ENCODE data around the gene RAB26. TPM values are rescaled to one million over a fixed set of nuclear protein-coding genes. Genes with fewer than 3 reads are reported as not detected.
A peak's percentile ranks its signal among the peaks of the same experiment; 100 is the strongest.

The RAB26 gene
- total and polyA plus RNA-seq, 2 of the 13 experiments (the other 11 are each of a cell fraction or from before 2014, with no cell fraction given) = 0.86 to 3.6 TPM

GRCh38 chr16:2163211-2163881 lies 14.9 kb downstream of the RAB26 start (continued):
- TF ChIP-seq, protein P1, sequence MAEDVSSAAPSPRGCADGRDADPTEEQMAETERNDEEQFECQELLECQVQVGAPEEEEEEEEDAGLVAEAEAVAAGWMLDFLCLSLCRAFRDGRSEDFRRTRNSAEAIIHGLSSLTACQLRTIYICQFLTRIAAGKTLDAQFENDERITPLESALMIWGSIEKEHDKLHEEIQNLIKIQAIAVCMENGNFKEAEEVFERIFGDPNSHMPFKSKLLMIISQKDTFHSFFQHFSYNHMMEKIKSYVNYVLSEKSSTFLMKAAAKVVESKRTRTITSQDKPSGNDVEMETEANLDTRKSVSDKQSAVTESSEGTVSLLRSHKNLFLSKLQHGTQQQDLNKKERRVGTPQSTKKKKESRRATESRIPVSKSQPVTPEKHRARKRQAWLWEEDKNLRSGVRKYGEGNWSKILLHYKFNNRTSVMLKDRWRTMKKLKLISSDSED (CRISPR knock-in tag; IDR thresholded peaks at IDR 0.05) = no peak
- no peak; the same call in 1 of the 2 replicates for TF ChIP-seq ETV5 (CRISPR knock-in tag; IDR thresholded peaks at IDR 0.05; ENCODE audit: borderline replicate concordance)
- TF ChIP-seq, protein P2, sequence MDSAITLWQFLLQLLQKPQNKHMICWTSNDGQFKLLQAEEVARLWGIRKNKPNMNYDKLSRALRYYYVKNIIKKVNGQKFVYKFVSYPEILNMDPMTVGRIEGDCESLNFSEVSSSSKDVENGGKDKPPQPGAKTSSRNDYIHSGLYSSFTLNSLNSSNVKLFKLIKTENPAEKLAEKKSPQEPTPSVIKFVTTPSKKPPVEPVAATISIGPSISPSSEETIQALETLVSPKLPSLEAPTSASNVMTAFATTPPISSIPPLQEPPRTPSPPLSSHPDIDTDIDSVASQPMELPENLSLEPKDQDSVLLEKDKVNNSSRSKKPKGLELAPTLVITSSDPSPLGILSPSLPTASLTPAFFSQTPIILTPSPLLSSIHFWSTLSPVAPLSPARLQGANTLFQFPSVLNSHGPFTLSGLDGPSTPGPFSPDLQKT (CRISPR knock-in tag; IDR thresholded peaks at IDR 0.05; ENCODE audit: borderline replicate concordance) = no peak
- no peak for TF ChIP-seq TSC22D2 (CRISPR knock-in tag; IDR thresholded peaks at IDR 0.05; ENCODE audit: borderline replicate concordance)
- no peak for TF ChIP-seq ZNF530 (CRISPR knock-in tag; IDR thresholded peaks at IDR 0.05; ENCODE audit: low read depth)
- no peak for TF ChIP-seq ZNF20 (CRISPR knock-in tag; IDR thresholded peaks at IDR 0.05)
- no peak for TF ChIP-seq TFE3 (CRISPR knock-in tag; IDR thresholded peaks at IDR 0.05)
- no peak for TF ChIP-seq SOX6 (IDR thresholded peaks at IDR 0.05)
- no peak for TF ChIP-seq SOX6 (CRISPR knock-in tag; IDR thresholded peaks at IDR 0.05)
- 0 out of 2 replicates have a peak, but pooled peaks have one; percentile 41 for TF ChIP-seq ZNF768 (CRISPR knock-in tag; IDR thresholded peaks at IDR 0.05)
- no peak for TF ChIP-seq HIC2 (CRISPR knock-in tag; IDR thresholded peaks at IDR 0.05; ENCODE audit: low read depth)
- TF ChIP-seq ZNF136 (CRISPR knock-in tag; IDR thresholded peaks at IDR 0.05; ENCODE audit: low read depth) = no peak
- no peak for TF ChIP-seq SRSF1 (optimal IDR thresholded peaks at IDR 0.05; ENCODE audit: low read depth, low read length)
- TF ChIP-seq POGZ (CRISPR knock-in tag; IDR thresholded peaks at IDR 0.05) = no peak
- TF ChIP-seq, protein P3, sequence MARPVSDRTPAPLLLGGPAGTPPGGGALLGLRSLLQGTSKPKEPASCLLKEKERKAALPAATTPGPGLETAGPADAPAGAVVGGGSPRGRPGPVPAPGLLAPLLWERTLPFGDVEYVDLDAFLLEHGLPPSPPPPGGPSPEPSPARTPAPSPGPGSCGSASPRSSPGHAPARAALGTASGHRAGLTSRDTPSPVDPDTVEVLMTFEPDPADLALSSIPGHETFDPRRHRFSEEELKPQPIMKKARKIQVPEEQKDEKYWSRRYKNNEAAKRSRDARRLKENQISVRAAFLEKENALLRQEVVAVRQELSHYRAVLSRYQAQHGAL (CRISPR knock-in tag; IDR thresholded peaks at IDR 0.05; ENCODE audit: not compliant biosample characterization) = no peak
- no peak for TF ChIP-seq ZNF17 (CRISPR knock-in tag; IDR thresholded peaks at IDR 0.05)
- no peak for TF ChIP-seq GATAD1 (CRISPR knock-in tag; IDR thresholded peaks at IDR 0.05)
